Stimulated activated CD4-positive, alpha-beta T cell treated with anti-CD3 and anti-CD28 coated beads, Interleukin-15, amount 100 ng/mL, for 1 hour (primary cell): ENCODE measurements around the gene SUGP2.
"Not testable (repeated sequence)": the region's sequence is repeated elsewhere in the genome, so short reads cannot be mapped to it uniquely, and the experiment has no call there.

Experiments
- DNase-seq, 2 donors: peaks; one replicate each; pipeline ENCODE4 v3.0.0-alpha.2; 2020; ENCODE audit warnings: low read depth in 1 of 2, low spot score in 1 of 2

The SUGP2 gene

DNA sequence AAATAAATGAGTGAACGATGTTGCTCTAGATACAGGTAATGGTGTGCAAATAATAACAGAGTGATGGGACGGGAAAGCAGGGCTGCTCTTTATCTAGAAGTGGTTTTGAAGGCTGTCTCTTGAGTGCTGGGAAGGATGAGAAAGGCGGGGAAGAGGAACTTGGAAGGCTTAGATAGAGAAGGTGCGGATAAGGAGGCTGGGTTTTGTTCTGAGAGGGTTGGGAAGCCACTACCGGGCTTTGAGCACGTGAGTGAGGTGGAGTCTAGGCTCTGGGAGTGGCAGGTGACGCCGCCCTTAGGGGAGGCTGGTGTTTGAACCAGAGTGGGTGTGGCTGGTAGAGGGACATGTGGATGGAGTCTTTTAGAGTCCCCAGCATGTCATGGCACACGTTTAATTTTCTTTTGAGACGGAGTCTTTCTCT is 897 bp upstream of the SUGP2 start:
- peak; percentile 17 to 57 for DNase-seq

DNA sequence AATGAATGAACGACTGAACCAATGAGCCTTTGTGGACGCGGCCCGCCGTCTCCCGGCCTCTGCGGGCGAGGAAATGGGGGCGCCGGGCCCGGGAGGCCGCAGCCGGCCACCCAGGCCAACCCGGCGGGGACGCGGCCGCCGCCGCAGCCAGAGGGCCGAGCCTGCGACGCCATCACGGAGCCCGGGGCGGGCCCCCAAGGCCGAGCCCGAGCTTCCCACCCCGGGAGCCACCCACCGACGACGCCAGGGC is 216 bp downstream of the SUGP2 start:
- no peak for DNase-seq

DNA sequence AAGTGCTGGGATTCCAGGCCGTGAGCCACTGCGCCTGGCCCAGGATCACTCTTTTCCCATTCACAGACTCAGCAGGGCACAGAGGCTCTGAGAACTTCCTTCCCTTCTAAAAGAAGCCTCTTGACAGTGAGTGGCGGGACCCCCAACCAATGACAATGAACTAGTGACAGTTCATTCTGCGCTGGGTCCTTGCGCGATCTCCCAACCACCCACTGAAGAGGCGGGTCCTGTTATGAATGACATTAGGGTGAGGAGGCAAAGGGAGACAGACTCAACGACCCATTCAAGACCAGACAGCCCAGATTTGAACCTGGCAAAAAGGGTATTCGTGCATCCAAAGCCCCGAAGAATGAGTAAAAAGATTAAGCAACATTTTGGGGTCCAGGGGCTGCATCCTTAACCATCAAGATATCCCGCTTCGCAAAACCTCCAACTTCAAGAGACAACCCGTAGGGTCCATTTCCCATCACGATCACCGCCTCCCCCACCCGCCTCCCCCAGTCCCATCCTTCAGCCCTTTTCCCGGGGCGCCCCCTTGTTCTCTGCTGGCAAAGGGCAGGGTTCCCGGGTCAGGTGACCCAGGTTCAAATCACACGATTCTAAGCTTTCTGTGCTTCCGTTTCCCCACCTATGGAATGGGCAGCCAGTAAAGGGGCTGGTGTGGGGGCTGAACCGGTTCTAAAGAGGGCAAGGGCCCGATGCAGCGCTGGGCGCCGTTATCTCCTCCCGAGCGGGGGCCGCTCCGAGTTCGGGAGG is 719 bp downstream of the SUGP2 start:
- DNase-seq = peak; percentile 21 to 59

GRCh38 chr19:19031891-19032290 is 1.4 kb downstream of the SUGP2 start:
- no peak for DNase-seq

DNA sequence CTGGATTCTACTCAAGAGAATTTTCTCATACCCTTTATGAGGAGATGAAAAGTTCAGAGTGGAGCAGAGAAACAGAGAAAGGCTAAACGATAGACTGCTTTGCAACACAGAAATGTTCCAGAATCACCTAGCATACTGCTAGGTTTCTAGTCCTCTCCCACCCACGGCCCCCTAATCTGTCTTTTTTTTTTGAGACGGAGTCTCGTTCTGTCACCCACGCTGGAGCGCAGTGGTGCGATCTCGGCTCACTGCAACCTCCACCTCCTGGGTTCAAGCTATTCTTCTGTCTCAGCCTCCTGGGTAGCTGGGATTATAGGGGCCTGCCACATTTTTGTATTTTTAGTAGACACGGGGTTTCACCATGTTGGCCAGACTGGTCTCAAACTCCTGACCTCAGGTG is 4.8 kb downstream of the SUGP2 start:
- DNase-seq = no peak

- no peak for DNase-seq
Measured at GRCh38 chr19:19027228-19027627, 6.1 kb downstream of the SUGP2 start.

DNA sequence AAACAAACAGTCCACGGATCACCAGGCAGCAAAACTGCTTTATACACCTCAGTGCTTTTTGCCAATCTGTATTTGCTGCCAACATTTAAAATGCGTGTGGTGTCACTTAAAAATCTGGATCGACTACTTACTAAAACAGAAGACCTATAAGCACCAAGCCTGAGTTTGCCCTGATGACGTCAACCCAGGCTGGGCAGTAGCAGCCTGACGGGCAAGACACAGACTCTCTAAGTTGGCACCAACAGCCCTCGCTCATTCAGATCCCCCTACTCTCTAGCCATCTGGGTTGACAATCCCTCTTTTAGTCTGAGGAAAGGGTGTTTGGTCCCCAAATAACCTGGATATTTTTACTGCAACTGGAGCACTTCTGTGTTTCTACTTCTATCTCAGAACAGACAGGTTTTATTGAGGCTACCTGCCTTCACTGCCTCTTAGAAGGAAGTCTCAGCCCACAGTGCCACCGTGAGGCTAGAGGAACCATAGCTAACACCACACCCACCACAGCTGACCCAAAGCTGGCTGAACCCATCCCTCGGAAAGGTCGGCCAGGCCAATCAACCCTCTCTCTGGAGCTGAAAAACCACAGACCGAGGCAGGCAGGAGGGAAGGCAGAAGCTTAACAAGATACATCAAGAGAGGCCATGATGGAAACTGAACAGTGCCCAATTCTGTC is 6.9 kb downstream of the SUGP2 start:
- no peak for DNase-seq

GRCh38 chr19:19025861-19026260 is 7.5 kb downstream of the SUGP2 start:
- no peak for DNase-seq

GRCh38 chr19:19023376-19023775 is 9.9 kb downstream of the SUGP2 start:
- not testable (repeated sequence) for DNase-seq

DNA sequence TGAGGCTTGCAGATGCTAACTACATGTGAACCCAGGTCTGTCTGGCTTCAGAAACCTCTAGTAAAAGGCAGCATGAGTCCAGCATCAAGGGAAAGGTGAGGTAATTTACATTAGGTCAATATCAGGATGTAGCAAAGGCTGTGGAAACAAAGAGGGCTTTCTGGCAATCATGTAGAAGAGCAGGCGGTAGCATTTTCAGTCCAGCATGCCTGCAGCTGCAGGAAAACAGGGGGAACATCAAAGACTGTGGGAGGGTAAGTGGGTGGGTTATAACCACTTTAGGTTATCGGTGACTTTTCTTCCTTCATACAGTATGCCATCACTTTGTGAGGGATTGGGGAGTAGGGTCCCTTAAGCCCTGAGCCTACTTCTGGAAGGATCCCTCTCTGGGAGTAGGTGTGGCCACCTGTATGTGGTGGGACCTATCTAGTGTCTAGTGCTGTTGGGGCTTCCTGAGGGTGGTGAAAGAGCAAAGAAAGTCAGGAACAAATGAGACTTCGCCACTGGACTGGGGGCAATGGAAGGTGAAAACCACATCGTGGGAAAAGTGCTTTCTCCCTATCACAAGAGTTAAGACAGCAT is 10.8 kb downstream of the SUGP2 start:
- DNase-seq = no peak

GRCh38 chr19:19021115-19021514 is 12.2 kb downstream of the SUGP2 start:
- no peak for DNase-seq

DNA sequence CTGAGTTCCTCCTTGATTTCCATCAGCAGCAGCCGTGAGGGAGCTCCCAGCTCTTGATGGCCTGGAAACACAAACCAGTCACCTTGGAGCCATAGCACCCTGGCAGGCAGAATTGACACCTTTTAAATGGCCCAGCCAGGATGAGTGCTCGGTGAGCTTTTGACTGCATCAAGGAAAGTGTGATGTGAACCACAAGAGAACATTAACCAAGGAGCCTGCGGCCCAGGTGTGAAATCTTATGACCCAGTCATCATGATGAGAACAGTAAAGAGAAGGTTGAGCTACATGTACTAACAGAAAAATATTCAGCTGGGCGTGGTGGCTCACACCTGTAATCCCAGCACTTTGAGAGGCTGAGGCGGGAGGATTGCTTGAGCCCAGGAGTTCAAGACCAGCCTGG is 22.8 kb downstream of the SUGP2 start:
- DNase-seq = no peak

DNA sequence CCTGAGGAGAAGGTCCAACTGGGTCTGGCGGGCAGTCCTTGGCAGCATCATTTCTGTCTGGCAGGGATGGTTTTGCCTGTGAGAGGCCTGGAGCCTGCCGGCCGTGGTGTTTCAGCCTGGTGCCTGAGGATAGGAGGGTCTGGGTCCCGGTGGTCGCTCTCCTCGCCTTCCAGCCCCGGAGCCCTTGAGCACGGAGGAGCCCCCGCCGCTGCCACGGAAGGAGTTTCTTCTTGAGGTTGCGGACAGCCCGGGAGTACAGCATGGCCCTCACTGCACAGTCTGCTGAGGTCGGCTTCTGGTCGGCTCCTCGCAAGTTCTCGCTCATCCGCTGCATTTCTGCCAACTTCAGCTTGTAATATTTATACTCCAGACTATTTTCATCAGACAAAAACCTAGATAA is 23.4 kb downstream of the SUGP2 start:
- DNase-seq = no peak

- no peak for DNase-seq
Measured at GRCh38 chr19:19006213-19006612, 27.1 kb downstream of the SUGP2 start.

GRCh38 chr19:19004144-19004543 is 29.2 kb downstream of the SUGP2 start:
- DNase-seq = no peak

DNA sequence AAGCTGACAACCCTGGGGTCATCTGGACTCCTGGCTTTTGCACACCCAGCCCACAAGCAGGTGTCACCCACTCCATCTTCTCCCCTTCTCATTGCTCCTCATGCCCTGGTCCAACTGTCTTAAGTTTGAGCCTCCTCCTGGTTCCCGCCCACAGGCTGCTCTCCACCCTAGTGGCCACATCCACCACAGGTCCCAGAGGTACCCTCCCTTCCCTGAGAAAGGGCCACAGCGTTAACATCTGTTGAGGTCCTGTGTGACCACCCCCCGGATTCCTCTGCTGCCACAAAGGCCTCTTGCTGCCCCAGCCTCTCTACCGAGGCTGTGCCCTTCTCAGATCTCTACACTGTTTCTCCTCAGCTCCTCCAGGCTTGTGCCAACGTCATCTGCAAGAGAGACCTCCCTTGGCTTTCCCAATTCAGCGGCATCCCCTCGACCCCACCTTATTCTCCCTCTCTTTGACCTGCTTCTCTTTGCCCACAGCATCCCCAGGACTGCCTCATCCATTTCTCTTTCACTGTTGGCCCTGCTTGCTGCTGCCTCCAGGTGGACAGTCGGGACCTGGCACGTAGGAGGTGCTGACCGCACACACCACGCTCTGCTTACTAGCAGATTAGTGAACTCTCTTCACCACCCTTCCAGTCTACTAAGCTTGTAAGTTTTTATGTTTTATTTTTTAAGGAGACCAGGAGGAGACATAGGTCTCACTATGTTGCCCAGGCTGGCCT is 33.3 kb downstream of the SUGP2 start:
- DNase-seq = no peak

DNA sequence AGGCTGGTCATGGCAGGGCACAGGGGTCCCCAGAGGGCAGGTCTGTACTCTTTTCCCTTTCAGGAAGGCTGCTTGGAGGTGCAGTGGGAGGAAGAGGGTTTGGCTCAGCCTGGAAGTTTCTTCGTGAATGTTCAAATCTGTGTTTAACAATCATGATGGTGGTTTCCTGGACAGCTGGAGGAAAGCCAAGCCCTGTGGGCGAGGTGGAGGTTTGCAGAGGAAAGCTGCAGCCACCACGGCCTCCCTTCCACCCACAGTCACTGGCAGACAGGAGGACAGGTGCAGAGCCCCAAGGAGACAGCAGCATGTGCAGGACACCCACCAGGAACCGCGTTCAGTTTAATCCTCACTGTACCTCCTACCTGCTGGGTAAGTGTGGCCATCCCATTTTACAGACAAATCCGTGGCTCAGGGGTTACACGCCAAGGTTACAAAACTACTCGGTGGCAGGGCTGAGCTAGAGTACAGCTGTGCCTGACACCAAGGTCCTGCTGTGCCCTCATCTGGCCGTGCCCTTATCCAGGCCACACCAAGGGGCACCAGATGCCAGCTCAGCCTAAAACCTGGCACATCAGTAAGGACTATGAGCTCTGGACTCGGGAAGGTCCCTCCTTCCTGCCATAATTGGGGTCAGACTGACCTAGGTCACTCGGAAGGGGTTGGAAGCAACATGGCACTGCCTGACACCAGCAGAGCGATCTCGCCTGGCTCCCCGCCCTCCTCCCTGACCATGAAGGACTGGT is 34.1 kb downstream of the SUGP2 start:
- DNase-seq = no peak

DNA sequence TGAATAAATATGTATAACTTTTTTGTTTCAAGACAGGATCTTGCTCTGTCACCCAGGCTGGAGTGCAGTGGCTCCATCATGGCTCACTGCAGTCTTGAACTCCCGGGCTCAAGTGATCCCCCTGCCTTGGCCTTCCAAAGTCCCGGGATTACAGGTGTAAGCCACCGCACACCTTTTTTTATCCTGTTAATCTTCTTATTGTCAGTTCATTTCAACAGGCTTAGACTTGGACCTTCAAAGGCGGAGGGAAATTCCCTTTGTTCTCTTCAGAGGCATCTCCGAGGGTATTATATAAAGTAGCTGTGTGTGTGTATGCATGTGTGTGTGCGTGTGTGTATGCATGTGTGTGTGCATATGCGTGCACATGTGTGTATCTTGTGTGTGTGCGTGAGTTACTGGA is 35.0 kb downstream of the SUGP2 start:
- DNase-seq = no peak

GRCh38 chr19:18996796-18997394 is 36.4 kb downstream of the SUGP2 start:
- no peak for DNase-seq

- no peak for DNase-seq
Measured at GRCh38 chr19:18996351-18996750, 37.0 kb downstream of the SUGP2 start.

- DNase-seq = no peak
Measured at GRCh38 chr19:18995804-18996241, 37.5 kb downstream of the SUGP2 start.
